A673 (cell line): Measurements from ENCODE around the gene BSN.

Experiments used
- EZH2 ChIP-seq: fragments of 200-600 bp; sonication (generic); IDR thresholded peaks from 2 replicates; pipeline ENCODE4 v1.6.1; 2017; ENCODE audit warnings: borderline replicate concordance, low read depth, mild to moderate bottlenecking, mixed read lengths, antibody characterized with exemption, low read length; ENCODE audit not compliant: poor library complexity, severe bottlenecking
- TF ChIP-seq, protein P1 (sequence below): fragments of 300-800, 200-600 bp; sonication (generic); conservative IDR thresholded peaks from 2 replicates; pipeline ENCODE4 v1.5.1; 2017; ENCODE audit warnings: low read depth, mild to moderate bottlenecking, antibody characterized with exemption, low read length, moderate library complexity, mixed read lengths

DNA sequence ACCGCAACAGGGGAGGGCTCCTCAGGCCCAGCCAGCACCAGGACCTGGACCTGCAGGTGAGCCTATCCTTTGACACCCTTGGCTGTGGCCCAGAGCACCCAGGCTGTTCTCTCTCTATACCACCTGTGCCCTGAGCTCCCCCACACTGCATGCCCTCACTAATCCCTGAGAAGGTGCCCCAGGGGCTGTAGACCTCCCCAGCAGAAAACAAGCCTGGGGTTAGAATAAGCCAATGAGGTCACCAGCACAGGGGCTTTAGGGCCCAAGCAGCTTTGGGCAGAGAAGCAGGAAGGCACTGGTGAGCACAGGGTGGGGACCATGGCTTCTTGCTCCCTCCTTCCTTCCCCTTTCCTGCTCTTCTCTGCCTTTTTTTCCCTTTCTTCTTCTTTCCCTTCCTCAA, 109.6 kb downstream of the BSN start:
- TF ChIP-seq, protein P1, sequence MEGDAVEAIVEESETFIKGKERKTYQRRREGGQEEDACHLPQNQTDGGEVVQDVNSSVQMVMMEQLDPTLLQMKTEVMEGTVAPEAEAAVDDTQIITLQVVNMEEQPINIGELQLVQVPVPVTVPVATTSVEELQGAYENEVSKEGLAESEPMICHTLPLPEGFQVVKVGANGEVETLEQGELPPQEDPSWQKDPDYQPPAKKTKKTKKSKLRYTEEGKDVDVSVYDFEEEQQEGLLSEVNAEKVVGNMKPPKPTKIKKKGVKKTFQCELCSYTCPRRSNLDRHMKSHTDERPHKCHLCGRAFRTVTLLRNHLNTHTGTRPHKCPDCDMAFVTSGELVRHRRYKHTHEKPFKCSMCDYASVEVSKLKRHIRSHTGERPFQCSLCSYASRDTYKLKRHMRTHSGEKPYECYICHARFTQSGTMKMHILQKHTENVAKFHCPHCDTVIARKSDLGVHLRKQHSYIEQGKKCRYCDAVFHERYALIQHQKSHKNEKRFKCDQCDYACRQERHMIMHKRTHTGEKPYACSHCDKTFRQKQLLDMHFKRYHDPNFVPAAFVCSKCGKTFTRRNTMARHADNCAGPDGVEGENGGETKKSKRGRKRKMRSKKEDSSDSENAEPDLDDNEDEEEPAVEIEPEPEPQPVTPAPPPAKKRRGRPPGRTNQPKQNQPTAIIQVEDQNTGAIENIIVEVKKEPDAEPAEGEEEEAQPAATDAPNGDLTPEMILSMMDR = no peak
- no peak for TF ChIP-seq EZH2
